A549 (cell line): Measurements from ENCODE around the gene PIP5K1B.

Experiments
- BHLHE40 ChIP-seq: IDR thresholded peaks from 2 replicates; pipeline ENCODE4 v1.6.1; 2012; ENCODE audit warnings: low read depth, low read length, inconsistent platforms
- ESRRA ChIP-seq: fragments of 150-350 bp; IDR thresholded peaks from 2 replicates; pipeline ENCODE4 v1.6.1; 2014; ENCODE audit warnings: mild to moderate bottlenecking, low read length, borderline replicate concordance
- MYC ChIP-seq: IDR thresholded peaks from 2 replicates; pipeline ENCODE4 v1.6.1; 2012; ENCODE audit warnings: mild to moderate bottlenecking, inconsistent platforms, low read length, improper control_type of control experiment, borderline replicate concordance
- NFE2L2 ChIP-seq: fragments of 150-350 bp; conservative IDR thresholded peaks from 2 replicates; pipeline ENCODE4 v1.6.1; 2014; ENCODE audit warnings: low read length
- PHF8 ChIP-seq: fragments of 200-600 bp; sonication (generic); IDR thresholded peaks from 2 replicates; pipeline ENCODE4 v1.6.1; 2016; ENCODE audit warnings: low read depth, mild to moderate bottlenecking, antibody characterized with exemption, moderate library complexity, borderline replicate concordance
- POLR2A ChIP-seq: IDR thresholded peaks from 2 replicates; pipeline ENCODE4 v1.6.1; 2012; ENCODE audit warnings: mild to moderate bottlenecking, low read length
- RAD21 ChIP-seq, 2 experiments: fragments of >200 bp in 1 of 2; sonication (Bioruptor Twin) in 1 of 2; formaldehyde crosslinking in 1 of 2; IDR thresholded peaks in 1 of 2; conservative IDR thresholded peaks in 1 of 2; 2 replicates in 1 of 2; 3 replicates in 1 of 2; pipeline ENCODE4 v1.6.1; 2012 to 2018; ENCODE audit warnings: inconsistent platforms in 1 of 2
- TF ChIP-seq, protein P1 (sequence below): fragments of >200 bp; sonication (Bioruptor Twin); formaldehyde crosslinking; IDR thresholded peaks from 3 replicates; pipeline ENCODE4 v1.5.1; 2016
- TF ChIP-seq, protein P2 (sequence below): fragments of 200-600 bp; sonication (generic); IDR thresholded peaks from 2 replicates; pipeline ENCODE4 v1.6.1; 2016; ENCODE audit warnings: antibody characterized with exemption, mild to moderate bottlenecking, moderate library complexity

- TF ChIP-seq, protein P1, sequence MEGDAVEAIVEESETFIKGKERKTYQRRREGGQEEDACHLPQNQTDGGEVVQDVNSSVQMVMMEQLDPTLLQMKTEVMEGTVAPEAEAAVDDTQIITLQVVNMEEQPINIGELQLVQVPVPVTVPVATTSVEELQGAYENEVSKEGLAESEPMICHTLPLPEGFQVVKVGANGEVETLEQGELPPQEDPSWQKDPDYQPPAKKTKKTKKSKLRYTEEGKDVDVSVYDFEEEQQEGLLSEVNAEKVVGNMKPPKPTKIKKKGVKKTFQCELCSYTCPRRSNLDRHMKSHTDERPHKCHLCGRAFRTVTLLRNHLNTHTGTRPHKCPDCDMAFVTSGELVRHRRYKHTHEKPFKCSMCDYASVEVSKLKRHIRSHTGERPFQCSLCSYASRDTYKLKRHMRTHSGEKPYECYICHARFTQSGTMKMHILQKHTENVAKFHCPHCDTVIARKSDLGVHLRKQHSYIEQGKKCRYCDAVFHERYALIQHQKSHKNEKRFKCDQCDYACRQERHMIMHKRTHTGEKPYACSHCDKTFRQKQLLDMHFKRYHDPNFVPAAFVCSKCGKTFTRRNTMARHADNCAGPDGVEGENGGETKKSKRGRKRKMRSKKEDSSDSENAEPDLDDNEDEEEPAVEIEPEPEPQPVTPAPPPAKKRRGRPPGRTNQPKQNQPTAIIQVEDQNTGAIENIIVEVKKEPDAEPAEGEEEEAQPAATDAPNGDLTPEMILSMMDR: no peak
- TF ChIP-seq, protein P2, sequence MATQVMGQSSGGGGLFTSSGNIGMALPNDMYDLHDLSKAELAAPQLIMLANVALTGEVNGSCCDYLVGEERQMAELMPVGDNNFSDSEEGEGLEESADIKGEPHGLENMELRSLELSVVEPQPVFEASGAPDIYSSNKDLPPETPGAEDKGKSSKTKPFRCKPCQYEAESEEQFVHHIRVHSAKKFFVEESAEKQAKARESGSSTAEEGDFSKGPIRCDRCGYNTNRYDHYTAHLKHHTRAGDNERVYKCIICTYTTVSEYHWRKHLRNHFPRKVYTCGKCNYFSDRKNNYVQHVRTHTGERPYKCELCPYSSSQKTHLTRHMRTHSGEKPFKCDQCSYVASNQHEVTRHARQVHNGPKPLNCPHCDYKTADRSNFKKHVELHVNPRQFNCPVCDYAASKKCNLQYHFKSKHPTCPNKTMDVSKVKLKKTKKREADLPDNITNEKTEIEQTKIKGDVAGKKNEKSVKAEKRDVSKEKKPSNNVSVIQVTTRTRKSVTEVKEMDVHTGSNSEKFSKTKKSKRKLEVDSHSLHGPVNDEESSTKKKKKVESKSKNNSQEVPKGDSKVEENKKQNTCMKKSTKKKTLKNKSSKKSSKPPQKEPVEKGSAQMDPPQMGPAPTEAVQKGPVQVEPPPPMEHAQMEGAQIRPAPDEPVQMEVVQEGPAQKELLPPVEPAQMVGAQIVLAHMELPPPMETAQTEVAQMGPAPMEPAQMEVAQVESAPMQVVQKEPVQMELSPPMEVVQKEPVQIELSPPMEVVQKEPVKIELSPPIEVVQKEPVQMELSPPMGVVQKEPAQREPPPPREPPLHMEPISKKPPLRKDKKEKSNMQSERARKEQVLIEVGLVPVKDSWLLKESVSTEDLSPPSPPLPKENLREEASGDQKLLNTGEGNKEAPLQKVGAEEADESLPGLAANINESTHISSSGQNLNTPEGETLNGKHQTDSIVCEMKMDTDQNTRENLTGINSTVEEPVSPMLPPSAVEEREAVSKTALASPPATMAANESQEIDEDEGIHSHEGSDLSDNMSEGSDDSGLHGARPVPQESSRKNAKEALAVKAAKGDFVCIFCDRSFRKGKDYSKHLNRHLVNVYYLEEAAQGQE: no peak
- TF ChIP-seq ESRRA: no peak
- TF ChIP-seq MYC: no peak
- no peak for TF ChIP-seq BHLHE40
- TF ChIP-seq POLR2A: no peak
- TF ChIP-seq RAD21 (conservative IDR thresholded peaks at IDR 0.05 in 1 of 2, IDR thresholded peaks at IDR 0.05 in 1 of 2): no peak
- no peak for TF ChIP-seq NFE2L2
- no peak for TF ChIP-seq PHF8
Measured at GRCh38 chr9:69049094-69049493, 344.1 kb downstream of the PIP5K1B start.
